Pulmonary artery endothelial cell (primary cell): ENCODE measurements around the gene NEK9. TPM values are rescaled to one million over a fixed set of nuclear protein-coding genes. Genes with fewer than 3 reads are reported as not detected.
"Not testable (repeated sequence)": the region's sequence is repeated elsewhere in the genome, so short reads cannot be mapped to it uniquely, and the experiment has no call there.

Experiments used
- DNase-seq: peaks from one replicate; pipeline ENCODE4 v3.0.0-alpha.2; 2011; ENCODE audit warnings: low read depth, low spot score
- total RNA-seq: library from RNA; depleted of rRNA; stranded (reverse); fragments of >200 nt; gene quantifications from 2 replicates; pipeline ENCODE4 v1.2.3, GENCODE V29; 2014

NEK9 gene
- total RNA-seq, 1 donor from 2014 or later, result 43.7 TPM

DNA sequence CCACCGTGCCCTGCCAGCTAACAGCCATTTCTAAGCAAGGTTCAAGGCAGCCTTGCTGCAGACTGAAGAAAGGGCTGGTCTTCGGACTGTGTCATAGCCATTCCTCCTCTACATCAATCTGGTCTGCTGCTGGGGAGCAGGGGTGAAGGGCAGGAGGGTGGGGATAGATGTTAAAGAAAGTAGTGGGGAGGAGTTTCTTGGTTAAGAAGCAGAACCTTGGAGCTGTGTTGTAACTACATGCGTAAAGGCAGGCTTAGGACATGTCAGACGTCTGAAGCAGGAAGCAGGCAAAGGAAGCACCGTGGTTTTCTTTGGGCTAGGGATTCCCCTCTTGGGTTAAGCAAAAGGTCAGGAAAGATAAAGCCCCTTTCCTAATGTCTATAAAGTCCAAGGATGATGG is 18.1 kb upstream of the NEK9 start:
- no peak for DNase-seq

DNA sequence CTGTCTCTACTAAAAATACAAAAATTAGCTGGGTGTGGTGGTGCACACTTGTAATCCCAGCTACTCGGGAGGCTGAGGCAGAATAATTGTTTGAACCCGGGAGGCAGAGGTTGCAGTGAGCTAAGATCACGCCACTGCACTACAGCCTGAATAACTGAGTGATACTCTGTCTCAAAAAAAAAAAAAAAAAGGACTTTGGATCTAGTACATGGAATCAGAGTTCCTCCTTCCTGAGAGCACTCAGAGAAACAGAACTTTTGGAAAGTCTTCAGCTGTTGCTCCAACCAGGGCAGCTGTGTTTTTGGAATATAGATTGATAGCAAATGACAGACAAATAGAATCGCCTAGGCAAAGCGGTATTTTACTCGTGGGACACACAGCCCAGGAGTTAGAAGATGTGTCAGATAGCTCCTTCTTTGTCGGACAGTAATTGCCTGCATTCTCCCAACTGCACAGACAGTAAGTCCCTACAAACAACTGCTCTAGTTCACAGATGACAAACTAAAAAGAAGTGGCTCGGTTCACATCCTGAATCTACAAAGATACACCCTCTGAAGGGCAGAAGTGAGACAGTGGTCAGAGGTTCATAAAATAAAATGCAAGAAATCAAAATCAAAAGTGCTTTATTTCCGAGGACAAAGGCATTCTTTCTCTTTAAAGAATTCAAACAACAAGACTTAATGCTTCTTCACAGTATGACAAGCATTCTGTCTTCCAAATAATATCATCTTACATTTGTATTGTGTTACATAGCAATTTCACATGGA is 17.1 kb upstream of the NEK9 start:
- no peak for DNase-seq

DNA sequence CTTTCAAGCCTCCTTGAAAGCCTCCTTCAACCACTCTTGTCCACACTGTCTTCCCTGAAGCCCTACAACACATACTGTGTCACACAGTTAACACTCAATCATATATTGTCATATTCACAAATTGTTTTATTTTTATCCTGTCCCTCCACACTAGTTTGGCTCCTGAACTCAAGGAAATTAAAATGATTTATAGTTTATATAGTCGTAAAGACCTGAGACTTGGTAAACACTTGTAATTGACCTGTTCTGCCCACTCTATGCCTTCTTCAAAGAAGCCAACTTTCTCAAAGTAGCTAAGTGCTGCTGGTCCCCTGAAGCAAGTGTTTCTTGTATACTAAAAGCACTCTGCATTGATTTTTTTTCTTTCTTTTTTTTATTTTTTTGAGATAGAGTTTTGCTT is 15.6 kb upstream of the NEK9 start:
- no peak for DNase-seq

DNA sequence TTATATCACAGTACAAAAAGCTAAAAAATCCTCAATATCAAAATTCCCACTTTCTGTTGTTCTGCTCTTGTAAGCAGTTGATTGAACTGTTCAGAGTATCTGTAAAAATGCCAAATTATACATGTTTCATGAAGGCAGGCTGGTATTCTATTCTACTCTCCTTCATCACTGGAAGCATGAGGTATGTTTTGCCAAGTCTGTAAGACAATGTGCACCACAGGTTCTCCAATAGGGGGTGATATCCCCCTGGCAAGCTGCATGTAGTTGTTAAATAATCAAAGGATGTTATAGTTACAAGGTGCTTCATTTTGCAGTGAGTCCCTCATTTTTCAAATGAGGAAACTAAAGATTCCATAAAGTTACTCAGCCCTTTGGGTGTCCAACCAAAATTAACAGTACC is 15.1 kb upstream of the NEK9 start:
- DNase-seq, result no peak

DNA sequence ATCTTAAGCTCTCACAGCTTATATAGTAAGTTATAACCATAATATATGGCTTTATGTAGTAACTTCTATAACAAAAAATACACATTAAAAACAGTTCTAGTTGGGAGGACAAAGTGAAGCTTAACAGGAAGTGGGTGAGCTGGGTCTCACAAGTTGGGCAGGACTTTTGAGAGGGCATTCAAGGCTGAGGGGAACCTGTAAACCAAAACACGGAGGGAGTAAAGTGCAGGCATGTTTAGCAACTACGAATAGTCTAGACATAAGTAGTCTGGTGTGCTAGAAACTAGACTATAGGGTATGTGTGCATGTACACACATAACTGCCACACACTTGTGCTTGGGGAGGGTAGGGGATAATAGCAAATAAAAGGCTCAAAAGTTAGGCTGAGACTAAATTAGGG is 14.2 kb upstream of the NEK9 start:
- DNase-seq, result no peak

- DNase-seq, result no peak
Observed at GRCh38 chr14:75140620-75141019, 13.8 kb upstream of the NEK9 start.

DNA sequence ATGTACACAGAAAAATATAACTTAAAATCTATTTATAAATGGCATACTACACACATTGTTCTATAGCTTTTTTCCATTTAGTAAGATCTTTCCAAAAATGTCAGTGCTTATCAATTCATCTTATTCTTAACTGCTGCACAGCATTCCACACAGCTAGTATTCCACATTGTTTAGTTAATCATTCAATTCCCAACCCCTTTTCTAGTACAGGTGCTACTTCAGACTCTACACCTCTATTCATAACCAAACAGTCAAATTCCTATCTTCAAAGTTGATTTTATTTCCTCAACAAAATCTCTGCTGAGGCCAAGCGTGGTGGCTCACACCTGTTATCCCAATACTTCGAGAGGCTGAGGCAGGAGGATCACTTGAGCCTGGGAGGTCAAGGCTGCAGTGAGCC is 12.3 kb upstream of the NEK9 start:
- DNase-seq, result no peak

DNA sequence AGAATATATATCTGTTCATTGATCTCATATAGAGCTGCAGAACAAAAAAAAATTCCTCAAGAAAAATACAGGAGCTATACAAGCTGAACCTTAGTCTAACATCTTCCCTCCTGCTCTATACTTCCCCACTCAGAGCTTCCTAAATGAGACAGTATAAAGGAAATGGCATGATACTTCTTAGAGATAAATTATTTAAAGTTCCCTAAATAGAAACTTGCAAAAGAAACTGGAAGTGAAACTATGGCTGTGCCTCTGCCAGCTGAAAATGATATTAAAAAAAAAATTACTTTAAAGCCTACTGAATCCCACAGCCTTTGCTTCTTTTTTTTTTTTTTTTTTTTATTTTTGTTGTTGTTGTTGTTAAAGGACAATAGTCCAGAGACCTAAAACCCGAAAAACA is 11.6 kb upstream of the NEK9 start:
- no peak for DNase-seq

- DNase-seq, result no peak
Observed at GRCh38 chr14:75134644-75135043, 7.8 kb upstream of the NEK9 start.

DNA sequence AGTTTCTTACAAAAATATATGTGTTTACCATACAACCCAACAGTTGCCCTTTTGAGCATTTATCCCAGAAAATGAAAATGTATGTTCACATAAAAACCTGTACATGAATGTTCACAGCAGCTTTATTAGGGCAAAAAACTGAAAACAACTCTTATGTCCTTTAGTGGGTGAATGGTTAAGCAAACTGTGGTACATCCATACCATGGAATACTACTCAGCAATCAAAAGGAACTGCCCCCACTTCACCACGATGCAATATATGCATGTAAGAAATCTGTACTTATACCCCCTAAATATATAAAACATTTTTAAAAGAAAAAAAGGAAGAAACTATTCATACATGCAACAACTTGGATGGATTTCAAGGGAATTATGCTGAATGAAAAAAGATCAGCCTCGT is 6.7 kb upstream of the NEK9 start:
- no peak for DNase-seq

DNA sequence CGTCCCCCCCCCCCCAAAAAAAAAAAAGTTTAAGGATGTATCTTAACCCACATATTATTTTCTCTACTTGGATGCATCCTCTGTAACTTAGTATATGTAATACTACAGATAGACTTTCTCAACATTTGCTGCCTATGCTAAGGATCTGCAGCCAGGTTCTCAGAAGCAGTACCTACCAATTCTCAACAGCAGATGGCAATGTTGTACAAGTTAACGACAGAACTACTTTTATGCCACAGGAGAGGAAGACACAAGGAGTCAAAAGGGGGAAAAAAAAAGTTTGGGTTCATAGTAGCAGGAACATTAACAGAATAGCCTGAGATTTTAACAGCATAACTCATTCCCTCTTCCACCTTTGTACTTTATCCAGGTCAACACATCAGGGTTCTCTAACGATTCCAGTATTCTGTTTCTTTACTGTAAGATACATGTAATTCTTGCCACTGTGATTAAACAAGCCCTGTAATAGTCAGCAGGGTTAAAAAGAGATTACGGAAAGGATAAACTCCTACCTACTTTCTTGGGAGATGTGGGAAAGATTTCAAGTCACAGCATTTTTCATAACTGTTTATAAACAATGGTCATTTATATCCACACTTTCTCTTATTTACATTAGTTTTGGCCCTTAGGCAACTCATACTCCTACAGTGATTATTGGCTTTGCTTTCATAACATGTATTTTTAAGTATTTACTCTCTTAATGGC is 5.7 kb upstream of the NEK9 start:
- DNase-seq, result no peak

GRCh38 chr14:75128596-75128990 is 1.7 kb upstream of the NEK9 start:
- no peak for DNase-seq

DNA sequence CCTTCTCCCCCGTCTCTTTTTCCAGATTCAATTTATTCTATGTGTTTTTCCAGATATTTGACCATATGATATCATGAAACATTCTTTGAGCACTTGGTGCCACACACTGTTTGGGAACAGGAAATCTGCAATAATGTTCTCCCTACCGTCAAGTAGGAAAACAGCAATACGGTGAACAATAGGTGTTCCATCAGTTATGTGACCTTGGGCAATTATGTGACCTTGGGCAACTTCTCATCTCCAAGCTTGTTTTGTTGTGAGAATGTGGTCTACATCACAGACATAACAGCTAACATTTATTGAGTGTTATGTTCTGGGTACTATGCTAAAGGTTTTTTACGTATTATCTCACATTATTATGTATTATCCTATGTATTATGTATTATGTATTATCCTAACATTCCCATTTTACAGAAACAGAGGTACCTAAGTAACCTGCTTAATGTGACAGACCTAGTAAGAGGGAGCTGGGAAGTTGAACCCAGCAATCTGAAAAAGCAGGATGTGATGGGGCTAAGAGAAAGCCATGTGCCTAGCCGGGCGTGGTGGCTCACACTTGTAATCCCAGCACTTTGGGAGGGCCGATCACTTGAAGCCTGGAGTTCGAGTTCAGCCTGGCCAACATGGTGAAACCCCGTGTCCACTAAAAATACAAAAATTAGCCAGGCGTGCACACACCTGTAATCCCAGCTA is 1.2 kb upstream of the NEK9 start:
- DNase-seq, result peak; percentile 71

DNA sequence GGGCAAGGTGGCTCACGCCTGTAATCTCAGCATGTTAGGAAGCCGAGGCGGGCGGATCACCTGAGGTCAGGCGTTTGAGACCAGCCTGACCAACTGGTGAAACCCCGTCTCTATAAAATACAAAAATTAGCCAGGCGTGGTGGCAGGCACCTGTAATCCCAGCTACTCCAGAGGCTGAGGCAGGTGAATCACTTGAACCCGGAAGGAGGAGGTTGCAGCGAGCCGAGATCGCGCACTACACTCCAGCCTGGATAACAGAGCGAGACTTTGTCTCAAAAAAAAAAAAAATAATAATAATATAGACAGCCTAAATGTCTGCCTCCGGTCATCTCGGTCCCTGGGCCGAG is 599 bp upstream of the NEK9 start:
- not testable (repeated sequence) for DNase-seq

GRCh38 chr14:75126121-75126544 is 715 bp downstream of the NEK9 start:
- DNase-seq, result no peak

DNA sequence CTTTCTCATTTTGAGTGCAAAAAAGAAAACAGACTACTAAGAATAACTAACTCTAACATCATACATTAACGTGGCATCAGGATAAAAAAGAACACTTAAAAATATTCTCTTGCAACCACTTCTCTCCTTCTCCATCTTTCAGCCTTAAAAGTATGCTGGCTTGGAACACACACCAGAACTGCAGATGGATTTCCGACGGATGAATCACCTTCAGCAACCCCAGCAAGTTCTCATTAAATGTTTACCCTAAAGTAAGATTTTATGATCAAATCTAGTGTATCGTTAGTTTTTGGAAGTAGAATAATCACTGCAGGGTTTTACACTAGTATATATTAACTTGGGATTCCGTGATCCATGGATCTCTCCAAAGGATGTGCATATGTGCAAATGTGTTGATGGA is 1.2 kb downstream of the NEK9 start:
- no peak for DNase-seq

GRCh38 chr14:75123991-75124390 is 2.9 kb downstream of the NEK9 start:
- peak; percentile 93 for DNase-seq

GRCh38 chr14:75121552-75121951 is 5.3 kb downstream of the NEK9 start:
- DNase-seq, result no peak

- DNase-seq, result no peak
Observed at GRCh38 chr14:75120541-75121291, 6.1 kb downstream of the NEK9 start.

- DNase-seq, result no peak
Observed at GRCh38 chr14:75119056-75119455, 7.8 kb downstream of the NEK9 start.

DNA sequence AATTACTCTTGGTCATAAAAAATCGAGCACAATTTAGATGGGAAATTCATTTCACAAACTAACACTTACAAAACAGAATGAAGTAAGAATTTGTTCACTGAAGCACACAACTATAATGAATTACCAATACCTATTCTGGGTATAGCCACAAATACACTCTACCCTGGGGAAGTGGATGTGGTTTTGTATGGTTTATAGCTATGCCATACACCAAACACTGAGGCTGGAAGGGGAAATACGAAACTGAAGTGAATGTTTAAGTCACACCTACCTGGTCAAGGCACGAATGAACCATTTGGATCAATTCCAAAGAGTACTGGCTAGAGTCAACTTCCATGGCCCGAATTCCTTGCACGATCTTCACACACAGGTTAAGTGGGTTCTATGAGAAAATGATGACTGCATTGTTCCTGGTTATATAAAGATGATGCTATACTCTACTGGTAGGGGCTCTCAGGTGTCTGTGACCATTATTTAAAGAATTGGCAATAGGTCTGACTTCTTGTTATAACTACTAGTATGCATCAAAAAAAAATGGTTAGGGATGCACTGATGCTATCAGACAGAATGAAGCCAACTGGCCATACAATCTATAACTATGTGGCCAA is 12.8 kb downstream of the NEK9 start:
- DNase-seq, result no peak

DNA sequence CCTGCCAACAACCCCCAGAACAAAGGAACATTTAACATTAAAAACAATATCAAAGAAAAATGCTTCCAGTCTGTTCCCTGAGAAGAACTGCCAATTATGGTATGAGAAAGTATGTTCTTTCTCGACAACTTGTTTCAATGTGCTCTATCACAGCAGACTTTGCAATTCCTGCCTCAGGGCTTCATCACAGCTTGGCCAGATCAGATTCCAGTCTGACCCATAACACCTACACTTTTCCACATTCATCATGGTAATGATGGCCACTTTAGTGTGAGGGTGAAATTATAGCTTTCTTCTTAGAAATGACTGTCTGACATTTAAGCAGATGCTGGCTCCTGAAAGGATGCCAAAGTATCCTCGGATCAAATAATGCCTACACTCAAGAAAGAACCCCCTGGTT is 17.0 kb downstream of the NEK9 start:
- no peak for DNase-seq
